SIG-M5 (cell line): ENCODE results near the gene TMEM150B.

Source experiments
- DNase-seq: peaks from one replicate; lab custom pipeline; 2025; lab: John Stamatoyannopoulos, UW

TMEM150B gene

DNA sequence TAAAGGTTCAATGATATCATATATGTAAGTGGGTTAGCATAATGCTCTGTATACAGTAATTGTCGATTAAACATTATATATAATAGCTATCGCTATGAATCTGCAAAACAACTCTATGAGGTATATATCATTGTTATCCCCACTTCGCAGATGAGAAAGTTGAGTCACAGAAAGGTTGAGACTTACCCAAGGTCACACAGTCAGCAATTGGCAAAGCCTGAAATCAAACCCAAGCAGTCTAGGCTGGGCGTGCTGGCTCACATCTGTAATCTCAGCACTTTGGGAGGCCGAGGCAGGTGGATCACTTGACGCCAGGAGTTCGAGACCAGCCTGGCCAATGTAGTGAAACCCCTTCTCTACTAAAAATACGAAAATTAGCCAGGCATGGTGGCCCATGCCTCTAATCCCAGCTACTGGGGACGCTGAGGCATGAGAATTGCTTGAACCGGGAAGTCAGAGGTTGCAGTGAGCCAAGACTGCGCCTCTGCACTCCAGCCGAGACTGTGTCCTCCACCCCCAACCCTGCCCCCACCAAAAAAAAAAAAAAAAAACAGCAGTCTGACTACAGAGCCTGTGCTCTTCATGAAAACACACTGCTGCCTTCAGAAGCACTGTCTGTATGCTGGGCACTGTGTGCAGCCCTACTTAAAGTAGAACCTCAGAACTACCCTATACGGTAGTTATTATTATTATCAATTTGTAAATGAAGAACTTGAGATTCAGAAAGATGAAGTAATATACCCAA lies 46.6 kb downstream of the TMEM150B start:
- no peak for DNase-seq

DNA sequence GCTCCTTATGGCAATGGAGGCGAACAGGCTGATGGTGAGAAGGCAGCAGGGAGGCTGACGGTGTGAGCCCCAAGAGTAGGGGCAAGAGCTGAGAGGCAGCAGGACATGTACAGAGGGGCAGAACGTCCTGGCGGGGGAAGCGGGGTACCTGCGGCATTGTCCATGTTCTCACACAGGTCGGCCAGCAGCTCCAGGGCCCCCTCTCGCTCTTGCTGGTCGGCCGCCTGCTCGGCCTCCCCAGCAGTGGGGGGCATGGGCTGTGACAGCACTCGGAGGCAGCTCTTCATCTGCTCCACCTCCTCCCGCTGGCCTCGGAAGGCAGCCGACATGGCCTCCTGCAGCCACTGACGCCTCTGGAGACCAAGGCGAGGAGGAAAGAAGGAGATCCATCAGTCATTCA lies 47.6 kb downstream of the TMEM150B start:
- DNase-seq, result no peak

DNA sequence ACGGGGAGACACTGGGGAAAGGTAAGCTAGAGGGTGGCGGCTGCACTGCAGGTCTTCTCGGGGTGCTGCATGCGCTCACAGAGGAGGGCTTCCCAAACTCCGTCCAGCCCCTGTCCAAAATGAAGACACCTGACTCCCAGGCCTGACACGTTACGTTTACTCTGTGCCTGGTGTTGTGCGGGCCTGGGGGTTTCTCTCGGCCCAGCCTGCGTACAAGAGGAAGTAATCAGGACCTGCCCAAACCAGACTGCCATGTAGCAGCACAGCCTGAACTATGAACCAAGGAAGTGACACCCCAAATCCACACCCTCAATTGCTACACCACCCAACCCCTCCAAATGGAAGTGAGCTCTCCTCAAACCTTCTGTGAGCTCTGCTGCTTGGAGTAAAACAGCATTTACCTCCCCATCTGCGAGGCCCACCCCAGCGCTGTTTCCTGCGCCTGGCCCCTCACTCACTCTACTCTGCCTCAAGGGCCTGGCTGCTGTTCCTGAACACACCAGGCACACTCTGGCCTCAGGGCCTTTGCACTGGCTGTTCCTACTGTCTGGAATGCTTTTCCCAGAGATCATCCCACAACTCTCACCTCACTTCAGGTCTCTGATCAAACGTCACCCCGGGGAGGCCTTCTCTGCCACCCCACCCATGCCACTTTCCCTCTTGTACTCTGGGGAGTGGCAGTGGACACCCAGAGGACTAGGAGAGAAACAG lies 48.3 kb downstream of the TMEM150B start:
- no peak for DNase-seq

DNA sequence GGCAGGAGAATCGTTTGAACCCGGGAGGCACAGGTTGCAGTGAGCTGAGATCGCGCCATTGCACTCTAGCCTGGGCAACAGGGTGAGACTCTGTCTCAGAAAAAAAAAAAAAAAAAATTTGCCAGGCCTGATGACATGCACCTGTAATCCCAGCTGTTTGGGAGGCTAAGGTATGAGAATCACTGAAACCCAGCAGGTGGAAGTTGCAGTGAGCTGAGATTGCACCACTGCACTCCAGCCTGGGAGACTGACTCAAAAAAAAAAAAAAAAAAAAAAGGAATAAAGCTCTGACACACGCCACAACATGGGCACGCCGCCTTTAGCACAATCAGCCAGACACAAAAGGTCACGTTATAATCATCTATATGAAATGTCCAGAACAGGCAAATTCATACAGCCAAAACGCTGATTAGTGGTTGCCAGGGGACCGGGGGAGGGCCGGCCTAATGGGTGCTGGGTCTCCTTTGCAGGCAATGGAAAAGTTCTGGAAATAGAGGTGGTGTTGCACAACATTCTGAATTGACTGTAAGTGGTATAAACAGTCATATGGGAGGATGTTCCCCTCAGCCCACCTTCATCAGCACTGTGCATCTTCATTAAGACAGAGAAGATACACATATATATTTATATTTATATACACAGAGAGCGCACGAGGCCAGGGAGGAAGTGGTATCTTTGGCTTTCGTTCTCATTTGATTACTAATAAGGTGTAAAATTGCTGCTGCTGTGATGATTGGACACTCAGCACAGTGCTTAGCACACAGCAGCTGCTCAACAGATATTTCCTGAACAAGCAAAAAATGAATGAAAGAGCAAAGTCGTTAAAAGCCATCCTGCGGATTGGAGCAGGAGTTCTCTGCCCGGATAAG lies 49.1 kb downstream of the TMEM150B start:
- DNase-seq, result no peak

DNA sequence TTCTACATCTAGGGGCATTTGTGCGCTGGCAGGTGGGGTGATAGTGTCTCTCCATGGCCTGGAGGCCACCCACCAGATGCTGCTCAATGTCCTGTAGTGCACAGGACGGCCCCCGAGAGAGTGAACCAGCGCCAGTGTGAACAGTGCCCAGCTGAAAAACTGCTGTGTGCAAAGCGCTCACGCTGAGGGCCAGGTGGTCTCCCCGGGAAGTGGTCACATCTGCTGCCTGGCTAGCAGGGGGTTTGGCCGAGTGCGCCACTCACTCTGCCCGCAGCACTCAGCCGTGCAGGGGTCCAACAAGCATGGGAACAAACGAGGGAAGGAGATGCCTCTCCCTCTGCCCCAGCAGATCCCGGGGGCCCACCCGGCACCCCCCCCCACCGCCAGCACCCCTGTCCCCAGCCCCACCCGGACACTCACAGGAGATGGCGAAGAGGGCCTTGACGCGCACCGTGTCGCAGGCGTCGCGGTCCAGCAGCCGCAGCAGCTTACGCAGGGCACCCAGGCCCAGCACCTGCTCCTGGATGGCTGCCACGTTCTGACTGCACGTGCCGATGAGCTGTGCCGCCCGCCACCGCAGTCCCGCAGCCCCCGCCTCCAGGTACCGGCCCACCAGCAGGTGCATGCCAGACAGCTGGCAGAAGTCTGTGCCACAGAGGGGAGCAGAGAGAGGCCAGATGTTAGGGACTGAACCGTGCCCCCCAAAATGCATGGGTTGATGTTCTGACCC lies 51.0 kb downstream of the TMEM150B start:
- DNase-seq, result no peak

DNA sequence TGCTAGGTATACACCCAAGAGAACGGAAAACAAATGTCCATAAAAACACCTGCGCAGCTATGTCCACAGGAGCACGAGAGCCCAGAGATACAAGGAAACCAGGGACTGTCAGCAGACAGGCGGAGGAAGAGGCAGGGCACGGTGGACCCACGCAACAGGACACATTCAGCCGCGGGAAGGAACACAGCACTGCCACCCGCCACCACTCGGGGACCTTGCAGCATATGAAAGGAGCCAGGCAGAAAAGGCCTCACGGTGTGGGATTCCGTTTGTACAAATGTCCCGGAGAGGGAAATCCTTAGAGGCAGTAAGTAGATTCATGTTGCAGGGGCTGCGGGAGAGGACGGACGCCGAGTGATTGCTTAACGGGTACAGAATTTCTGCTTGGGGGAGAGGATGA lies 53.0 kb downstream of the TMEM150B start:
- DNase-seq, result no peak

DNA sequence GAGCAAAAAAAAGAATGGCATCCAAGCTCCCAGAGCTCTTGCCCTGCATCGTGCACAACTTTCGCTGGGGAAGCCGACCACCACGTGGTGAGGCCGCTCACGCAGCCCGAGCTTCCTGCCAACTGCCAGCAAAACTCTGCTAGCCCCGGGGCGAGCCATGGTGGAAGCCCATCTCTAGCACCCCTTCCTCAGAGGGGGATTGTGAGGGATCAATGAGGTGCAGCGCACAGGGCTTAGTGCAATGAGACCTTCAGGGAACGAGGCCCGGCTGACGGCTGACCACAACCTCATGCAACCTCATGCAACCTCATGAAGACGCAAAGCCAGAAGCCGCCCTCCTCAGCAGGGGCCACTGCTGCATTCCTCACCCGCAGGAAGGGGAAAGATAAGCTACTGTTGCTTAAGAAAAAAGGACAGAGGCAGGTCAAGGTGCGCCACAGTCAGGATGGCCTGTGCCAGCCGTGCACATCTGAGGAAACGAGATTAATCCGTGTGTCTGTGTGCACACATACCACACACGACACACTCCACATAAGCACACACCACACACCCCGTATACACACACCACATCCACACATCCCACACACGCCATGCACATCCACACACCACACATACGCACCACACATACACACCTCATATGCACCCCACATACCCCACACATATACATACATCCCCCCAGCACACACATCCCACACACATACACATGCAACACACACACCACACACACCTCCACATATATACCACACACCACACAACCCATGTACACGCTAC lies 54.8 kb downstream of the TMEM150B start:
- DNase-seq, result no peak

DNA sequence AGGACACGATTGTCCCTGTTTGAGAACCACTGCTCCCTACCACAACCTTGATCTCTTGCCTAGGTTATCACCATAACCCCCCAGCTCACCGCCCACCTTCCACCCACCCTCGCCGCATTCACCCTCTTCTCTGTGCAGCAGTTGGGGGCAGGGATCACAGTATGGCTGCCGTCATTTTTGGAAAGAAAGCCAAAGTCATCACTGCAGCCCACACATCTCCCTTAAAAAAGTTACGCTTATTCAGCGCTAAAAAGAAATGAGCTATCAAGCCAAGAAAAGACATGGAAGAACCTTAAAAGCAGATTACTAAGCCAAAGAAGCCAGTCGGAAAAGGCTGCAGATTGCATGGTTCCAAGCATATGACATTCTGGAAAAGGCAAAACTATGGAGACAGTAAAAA lies 55.8 kb downstream of the TMEM150B start:
- DNase-seq, result no peak

DNA sequence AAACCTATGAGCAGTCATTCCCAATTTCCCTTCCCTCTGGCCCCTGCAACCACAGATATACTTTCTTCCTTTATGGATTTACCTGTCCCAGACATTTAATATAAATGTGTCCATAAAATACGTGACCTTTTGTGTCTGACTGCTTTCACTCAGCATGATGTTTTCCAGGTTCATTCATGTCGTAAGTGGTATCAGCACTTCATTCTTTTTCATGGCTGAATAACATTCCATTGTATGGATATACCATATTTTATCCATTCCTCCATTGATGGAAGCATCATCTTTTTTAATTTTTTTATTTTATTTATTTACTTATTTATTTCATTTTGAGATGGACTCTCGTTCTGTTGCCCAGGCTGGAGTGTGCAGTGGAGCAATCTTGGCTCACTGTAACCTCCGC lies 58.3 kb downstream of the TMEM150B start:
- no peak for DNase-seq

DNA sequence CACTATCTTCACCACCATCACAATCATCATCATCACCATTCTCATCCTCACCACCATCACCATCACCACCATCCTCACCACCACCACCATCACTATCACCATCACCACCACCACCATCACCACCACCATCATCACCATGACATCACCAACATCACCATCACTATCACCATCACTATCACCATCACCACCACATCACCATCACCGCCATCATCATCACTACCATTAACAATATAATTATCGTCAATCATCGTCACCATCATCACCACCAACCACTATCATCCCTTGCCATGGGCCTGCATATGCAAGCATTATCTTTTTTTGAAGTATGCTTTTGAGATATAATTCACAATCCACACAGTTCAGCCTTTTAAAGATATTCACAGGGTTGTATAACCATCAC lies 58.7 kb downstream of the TMEM150B start:
- no peak for DNase-seq

DNA sequence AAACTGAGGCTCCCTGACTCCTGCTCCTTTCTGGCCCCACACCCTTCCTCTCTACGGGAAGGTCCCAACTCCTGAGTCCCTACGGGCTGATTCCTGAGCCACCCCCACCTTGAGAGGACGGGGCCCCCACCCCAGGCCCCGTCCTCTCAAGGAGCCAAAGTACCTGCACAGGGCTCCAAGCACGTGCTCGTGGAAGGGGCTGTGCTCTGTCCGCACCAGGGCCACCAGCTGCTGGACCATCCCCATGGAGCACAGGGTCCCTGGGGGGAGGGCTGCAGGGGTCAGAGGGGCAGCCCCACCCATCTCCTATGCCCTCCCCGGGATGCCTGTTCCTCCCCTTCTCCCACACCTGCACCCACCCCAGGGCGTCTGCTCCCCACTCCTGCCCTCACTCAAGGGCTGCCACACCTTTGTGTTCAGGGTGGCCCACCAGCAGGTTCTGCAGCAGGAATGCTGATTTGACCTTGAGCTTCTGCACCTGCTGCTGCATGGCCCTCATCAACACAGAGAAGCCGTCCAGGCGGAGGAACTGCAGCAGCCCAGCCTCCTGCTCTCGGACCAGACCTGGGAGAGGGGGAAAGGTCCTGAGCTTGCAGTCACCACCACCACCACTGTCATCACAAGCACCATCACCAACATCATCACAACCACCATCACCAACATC lies 59.3 kb downstream of the TMEM150B start:
- no peak for DNase-seq

DNA sequence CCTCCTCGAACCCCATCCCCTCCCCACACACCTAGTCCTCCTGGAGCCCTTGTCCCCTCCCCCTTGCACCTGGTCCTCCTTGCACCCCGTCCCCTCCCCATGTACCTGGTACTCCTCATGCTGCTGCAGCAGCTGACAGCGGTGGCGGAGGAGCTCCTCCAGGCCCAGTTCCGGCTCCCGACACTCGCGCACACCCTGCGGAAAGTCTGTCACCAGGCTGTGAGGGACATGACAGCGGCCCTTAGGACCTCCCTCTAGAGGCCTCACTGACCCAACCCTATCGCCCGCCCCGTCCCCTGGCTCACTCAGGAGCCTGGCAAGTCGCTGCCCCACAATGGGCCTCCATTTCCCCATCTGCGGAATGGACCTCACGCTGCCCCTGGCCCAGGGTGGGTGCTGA lies 60.0 kb downstream of the TMEM150B start:
- no peak for DNase-seq

DNA sequence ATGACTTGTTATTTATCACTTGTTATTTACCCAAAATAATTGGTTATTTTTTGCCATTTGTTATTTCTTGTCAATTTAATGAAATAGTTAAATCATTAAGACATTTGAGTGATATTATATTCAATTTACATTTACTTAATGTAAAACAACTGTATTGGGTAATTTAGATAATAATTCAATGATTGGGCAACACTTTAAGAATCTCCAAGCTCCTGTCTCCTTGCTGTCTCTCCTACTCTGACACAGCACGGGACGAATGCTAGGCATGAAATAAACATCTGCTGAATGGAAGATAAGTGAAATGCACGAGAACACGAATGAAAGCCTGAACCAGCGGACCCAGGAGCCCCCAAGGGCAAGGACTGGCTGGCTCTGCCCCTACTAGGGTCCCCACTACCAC lies 60.6 kb downstream of the TMEM150B start:
- DNase-seq, result no peak
